Activated CD8-positive, alpha-beta memory T cell treated with anti-CD3 and anti-CD28 coated beads for 48 hours (primary cell): ENCODE measurements around the gene PDGFA.
"Not testable (repeated sequence)": the region's sequence is repeated elsewhere in the genome, so short reads cannot be mapped to it uniquely, and the experiment has no call there.

Experiments used
- DNase-seq, 3 experiments: peaks; one replicate each; pipeline ENCODE4 v3.0.0-alpha.2; 2020; ENCODE audit warnings: low read depth in 2 of 3, low spot score in 2 of 3

The PDGFA gene

DNA sequence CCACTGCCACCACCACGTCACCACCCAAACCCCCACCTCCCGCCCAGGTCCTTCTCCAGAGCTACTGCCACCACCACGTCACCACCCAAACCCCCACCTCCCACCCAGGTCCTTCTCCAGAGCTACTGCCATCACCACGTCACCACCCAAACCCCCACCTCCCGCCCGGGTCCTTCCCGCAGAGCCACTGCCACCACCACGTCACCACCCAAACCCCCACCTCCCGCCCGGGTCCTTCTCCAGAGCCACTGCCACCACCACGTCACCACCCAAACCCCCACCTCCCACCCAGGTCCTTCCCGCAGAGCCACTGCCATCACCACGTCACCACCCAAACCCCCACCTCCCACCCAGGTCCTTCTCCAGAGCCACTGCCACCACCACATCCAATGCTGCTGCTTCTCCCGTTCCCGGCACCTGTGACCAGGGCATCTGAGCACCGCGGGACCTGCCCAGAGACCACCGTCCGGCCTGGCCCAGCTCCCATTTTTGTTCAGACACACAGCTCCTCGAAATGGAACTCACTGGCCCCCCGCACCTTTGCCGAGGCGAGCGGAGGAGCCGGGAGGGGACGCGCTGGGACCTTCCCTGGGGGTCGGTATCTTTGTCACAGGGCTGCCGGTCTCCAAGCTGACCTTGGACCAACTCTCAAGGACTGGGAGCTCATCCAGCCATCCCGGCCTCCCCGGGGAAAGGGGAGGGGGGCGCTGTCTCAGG is 32.7 kb upstream of the PDGFA start:
- DNase-seq = not testable (repeated sequence)

DNA sequence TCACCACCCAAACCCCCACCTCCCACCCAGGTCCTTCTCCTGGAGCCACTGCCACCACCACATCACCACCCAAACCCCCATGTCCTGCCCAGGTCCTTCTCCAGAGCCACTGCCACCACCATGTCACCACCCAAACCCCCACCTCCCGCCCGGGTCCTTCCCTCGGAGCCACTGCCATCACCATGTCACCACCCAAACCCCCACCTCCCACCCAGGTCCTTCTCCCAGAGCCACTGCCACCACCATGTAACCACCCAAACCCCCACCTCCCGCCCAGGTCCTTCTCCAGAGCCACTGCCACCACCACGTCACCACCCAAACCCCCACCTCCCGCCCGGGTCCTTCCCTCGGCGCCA is 31.9 kb upstream of the PDGFA start:
- not testable (repeated sequence) for DNase-seq

DNA sequence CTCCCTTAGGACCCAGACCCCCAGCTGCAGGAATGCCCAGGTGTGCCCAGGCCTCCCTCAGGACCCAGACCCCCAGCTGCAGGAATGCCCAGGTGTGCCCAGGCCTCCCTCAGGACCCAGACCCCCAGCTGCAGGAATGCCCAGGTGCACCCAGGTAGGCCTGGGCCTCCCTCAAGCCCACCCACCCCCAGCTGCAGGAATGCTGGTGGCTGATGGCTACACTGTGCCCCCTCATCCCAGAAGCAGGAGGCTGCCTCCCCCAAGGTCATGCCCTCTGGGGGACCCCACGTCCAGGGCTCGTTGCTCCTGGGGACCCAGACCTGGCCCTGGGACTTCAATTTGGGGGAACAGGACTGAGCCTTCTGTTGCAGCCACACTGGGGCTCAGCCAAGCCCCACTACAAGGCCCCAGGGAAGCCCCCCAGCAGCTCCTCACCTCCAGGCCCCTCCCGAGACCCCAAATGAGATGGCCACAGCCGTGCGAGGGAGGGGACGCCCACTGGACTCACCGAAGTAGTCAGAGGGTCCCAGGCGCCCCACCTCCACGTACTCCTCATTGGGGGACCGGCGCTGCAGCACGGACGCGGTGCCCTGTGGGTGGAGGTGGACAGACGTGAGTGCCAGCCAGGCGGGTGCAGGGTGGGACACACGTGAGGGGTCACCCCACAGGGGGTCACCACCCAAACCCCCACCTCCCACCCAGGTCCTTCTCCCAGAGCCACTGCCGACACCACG is 31.4 kb upstream of the PDGFA start:
- DNase-seq = no peak

DNA sequence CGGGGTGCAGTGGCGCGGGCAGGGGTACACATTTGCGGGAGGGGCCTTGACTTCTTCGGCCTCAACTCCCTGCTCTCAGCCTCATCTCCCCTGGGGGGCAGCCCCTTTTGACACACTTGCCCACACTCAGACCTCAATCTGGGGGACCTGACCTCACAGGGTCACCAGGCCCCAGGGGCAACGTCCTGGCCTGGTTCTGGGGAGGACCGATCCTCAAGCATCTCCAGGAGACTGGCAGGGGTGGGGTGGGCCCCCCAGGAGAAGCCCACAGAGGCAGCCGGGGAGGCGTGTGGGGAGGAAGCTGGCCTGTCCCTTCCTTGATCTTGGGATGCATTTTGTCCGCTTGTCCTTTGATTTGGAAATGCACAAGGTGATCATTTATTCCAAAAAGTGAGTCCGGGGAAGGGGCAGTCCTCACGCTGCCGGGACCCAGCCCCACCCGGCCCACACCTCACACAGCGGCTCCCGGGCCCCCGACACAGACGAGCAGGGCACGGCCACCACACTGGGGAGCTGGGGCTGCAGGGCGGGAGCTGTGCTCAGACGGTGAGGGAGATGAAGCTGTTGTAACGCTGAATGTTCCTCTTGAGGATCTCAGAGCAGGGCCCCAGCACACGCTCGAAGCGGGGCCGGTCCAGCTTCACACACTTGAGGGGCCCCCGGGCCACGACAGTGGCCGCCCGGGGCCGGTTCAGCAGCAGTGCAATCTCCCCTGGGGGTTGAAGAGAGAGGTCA is 30.4 kb upstream of the PDGFA start:
- DNase-seq = no peak

DNA sequence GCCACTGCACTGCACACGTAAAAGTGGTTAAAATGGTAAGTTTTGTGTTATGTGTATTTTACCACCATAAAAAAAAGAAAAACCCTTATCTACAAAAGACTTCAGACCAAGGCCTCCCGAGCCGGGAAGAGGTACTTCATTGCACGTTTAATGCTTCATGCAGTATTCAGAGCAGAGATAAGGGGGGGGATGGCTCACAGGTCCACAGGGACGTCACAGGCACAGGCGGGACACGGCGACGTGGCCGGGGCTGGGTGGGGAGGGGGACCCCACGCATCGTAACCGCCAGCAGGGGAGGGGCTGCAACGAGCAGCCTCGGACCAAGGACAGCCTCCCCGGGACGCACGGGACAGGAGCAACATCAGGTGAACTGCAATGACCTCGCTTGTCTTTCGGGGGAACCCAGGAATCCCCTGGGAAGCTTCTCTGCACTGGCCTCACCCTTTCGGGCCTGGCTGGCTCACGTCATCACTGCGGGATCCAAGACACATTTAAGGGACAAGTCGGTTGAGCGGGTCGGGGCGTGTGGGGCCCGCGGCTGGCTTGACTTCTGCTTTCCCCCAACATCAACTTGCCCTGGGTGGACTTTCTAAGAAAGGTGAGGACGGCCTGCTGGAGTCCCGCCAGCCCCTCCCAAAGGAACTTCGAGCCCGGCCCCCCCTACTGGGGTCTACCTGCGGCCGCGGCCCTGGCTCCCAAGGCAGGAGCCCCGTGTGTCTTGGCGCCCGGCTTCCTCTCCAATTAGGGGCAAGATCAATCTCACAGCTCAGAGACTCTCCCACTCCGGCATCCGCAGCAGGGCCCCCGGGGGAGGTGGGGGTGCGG is 29.6 kb upstream of the PDGFA start:
- no peak for DNase-seq

DNA sequence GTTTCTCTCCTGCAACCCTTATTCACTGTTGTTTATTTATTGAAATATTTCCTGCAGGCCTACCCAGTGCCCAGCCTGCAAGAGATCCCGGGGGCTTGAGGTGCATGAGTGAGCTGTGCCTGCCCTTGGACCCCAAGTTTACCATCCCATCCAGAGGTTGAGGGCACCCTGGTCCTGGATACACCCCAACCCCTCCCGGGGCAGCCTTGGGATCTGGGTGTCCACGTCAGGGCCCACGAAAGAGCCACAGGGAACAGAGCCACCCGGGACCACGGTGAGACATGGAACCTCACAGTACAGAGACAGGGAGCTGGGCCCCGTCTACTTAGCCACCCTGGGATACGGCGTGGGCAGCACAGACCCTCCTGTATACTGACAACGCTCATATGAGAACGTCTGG is 28.8 kb upstream of the PDGFA start:
- DNase-seq = no peak

DNA sequence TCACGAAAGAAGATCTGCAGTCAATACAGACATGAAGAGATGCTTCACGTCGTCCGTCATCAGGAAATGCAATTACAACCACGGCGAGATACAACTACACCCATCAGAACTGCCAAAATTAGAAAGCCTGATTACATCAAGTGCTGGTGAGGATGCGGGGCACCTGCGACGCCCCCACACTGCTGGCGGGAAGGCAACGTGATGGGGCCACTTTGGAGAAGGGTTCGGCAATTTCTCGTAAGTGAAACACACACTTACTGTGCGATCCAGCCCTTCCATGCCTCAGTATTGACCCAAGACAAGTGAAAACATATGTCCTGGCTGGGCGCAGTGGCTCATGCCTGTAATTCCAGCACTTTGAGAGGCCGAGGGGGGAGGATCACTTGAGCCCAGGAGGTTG is 25.8 kb upstream of the PDGFA start:
- no peak for DNase-seq

DNA sequence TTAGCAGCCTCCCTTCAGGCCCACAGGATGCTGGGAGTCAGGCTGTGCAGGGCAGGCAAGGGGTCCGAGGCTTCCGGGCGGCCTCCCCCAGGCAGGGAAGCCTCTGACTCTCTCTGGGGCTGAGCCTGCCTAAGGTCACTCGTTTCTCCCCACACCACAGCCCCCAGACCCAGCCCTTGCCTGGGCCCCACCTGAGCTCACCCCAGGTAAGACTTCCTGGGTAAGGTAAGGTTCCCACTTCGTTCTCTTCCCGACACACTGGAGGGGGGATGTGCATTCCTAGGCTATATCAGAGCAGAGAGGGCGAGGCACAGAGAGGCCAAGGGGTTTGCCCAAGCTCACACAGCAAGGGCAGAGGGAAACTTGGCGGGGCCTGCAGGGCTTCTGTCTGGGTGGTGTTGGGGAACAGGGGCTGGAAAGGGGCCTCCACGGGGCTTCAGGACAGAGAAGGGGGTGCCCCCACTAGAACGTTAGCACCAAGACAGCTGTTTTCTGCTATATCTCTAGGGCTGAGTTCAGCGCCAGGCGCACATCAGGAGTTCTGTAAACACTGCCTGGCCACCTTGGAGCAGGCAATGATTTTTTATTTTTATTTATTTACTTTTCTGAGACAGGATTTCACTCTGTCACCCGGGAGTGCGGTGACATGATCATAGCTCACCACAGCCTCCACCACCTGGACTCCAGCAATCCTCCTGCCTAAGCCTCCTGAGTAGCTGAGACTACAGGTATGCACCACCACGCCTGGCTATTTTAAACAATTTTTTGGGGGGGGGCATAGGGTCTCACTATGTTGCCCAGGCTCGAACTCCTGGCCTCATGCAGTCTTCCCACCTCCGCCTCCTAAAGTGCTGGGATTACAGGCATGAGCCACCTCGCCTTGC is 24.9 kb upstream of the PDGFA start:
- no peak for DNase-seq

DNA sequence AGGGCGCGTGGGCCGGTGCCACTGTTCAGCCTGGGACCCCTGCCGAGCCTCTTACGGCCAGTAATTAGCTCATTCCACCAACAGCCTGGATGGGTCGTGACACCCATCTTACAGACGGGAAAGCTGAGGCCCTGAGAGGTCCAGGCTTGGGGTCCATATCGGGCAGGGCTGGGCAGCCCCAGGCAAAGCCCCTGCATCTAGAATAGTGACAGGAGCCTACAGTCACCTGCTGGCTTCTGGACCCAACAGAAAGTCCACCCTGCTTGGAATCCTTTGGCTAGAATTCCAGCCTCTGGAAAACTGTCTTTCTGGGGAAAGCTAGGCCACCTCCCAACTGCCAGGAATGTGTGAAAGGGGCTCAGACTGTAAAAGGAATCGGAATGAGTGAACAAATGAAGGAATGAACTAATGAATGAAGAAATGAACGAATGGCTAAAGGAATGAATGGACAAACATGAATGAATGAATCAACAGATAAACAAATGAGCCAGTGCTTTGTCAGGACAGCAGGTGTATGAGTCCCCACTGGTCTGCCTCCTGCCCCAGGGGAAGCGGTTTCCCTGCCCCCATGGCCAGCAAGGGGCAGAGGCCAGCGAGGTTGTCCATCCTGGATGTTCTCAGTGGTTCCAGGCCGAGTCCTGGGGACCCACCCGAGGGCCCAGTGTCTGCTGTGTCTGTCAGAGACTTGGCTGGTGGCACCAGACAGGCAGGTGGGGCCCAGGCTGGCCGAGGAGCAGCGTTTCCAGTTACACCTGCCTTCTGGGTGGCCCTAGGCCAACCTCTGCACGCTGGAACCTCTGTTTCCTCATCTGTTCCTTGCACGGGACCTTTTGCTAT is 24.1 kb upstream of the PDGFA start:
- no peak for DNase-seq

DNA sequence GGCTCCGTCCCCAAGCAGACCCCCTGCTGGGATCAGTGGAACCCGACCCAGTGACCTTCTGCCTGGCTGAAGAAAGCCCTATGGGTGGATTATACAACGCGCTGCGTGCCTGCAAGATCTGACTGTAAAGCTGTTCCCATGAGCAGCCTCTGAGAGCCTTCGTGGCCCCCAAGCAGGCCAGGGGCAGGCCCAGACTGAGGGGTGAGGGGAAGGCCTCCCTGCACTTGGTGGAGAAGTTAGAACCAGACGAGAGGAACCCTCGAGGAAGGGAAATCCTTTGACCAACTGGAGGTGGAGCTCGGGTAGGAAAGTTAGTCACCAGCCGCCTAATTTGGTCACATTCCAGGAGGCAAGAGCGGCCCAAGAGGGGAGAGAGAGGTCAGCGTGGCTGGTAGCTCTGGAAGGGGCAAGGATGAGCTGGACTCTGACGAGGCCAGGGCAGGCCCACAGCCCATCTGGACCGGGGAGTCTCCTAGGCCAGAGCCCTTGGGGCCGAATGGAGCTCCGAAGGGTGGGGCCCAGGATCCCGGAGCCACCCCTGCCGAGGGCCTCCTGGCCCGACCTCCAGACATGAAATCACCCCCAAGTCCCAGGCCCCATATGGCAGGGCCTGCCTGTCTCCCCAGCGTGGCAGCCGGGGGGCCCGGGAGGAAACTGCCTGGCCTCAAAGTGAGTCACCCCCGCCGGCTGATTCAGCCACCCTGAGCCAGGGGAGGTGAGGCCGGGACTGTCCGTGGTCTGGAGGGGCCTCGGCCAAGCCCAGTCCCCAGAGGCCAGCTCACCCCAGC is 23.3 kb upstream of the PDGFA start:
- no peak for DNase-seq

DNA sequence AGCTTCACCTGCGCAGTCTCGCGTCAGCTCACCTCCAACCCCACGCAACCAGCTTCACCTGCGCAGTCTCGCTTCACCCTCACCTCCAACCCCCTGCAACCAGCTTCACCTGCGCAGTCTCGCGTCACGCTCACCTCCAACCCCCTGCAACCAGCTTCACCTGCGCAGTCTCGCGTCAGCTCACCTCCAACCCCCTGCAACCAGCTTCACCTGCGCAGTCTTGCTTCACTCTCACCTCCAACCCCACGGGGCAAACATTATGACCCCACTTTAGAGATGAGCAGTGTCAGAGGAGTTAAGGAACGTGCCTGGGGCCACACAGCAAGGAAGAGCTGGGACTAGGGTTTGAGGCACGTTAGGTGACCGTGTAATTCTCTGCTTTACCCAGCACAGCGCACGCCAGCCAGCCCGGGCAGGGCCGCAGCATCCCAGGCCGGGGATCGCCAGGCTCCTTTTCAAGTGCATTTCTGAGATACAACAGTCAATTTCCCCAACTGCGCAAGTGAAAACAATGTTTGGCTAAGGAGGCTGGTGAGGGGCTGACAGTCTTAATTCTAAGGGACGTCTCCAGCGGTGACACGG is 22.6 kb upstream of the PDGFA start:
- DNase-seq = no peak

DNA sequence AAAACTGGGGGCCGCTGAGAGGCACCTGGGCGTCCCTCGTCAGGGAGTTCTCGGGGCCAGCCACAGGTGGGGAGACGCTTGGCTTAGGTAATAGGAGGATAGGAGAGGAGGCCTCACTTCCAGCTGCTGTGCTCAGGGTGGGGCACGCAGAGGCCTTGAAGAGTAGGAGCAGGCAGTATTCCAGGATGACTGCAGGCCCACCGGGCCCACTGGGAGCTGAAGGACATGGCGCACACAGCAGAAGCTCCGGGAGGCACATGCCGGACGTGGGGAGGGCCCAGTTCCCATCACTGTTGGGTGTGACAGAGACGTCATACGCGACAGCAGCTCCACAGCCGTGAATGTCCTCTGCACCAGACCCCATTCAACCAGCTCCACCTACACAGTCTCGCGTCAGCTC is 22.0 kb upstream of the PDGFA start:
- DNase-seq = no peak

DNA sequence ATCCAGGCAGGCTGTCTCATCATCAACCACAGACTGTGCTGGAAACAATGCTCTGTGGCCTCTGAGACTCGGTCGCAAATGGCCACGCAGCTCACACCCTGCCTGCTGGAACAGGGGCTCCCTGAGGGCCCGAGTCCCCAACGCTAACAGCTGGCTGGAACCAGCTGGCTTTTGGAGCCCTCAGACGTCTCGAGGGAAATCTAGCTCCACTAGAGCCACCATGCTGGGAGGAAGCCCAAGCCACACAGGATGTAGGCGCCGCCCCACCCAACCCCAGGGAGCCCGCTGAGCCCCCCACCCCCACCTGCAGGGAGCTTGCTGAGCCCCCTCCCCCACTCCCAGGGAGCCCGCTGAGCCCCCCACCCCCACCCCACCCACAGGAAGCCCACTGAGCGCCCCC is 21.4 kb upstream of the PDGFA start:
- DNase-seq = no peak

DNA sequence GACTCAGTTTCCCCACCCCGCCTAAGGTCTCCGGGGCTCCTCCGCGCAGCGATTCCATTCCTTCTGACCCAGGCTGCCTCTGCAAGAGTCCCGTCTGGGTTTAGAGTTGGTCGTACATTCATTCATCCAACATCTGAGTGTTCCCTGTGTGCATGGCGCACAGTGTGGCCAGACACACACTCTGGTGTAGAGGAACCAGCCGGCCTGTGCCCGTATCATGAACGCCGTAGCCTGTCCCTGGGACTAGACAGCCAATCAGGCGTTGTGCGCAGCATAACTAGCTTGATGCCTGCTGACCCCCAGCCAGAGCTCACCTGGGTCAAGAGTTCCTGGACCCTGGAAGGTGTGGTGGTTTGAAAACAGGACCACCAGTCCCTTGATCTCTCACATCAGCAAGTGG is 20.9 kb upstream of the PDGFA start:
- DNase-seq = no peak

DNA sequence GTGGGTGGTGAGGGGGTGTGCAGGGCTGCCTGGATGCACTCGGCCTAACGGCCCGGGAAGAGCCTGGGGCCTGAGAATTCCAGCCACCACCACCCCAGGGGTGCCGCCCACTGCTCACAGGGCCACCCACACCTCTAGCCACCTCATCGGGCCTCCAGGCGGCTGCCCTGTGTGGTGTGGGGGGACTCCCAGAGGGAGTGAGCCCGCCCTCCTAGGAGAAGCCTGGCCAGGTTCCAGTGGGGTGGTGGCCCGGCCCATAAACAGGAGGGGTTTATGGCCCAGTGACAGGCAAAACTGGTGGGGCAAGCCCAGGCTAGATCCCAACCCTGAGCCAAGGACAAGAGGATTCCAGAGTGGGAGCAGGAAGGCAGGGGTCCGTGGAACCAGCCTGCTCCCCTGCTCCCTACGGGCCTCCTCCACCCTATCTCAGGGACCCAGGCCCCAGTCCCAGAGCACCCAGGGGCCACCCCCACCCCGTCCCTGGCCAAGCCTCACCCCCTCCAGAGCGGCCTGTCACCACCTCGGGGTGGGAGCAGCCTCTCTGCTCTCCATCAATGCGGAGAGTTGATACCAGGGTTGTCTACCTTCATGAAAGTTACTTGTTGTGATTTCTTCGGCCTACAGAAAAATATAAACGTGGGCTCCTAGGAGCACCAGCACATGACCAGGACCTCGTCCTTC is 20.2 kb upstream of the PDGFA start:
- no peak for DNase-seq

DNA sequence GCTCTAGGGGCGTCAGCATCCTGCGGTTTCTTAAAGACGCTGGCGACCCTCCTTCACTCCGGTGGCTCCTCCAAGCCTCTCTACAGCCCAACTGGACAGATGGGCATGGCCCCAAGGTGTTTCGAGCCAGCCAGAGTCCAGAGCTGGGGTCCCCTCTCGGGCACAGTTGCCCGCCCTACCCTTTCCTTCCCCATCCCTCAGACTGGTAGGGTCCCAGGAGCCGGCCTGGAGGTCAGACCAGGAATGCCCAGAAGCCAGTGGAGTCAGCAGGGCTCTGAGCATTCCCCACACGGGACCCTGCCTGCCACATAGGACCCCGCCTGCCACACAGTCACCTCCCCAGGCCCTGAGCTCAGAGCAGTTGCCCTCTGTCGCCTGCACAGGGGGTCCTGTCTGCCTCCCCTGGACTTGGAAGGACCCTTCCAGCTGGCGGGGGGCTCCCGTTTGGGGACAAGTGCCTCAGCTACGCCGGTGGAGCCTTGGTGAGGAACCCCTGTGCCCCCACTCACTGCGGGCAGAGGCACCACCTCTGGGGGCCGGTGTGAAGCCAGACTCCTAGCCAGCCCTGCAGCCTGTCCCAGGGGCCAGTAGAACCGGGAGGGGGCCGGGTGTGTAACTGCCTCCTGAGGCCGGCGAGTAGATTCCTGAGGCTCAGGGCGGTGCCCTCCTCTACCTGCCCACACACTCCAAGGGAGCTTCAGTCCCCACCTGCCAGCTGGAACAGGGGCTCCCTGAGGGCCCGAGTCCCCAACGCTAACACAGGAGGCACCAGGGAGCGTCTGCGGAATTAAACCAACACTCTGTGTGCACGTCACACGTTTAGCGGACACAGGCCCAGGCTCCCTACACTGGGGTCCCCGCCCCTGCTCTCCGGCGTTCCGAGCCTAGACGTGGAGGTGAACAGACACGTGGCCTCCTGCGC is 19.4 kb upstream of the PDGFA start:
- DNase-seq = no peak
